A673 (cell line): ENCODE data around the gene ZBTB44.

Source experiments
- CTCF ChIP-seq: fragments of 300-800, 200-600 bp; sonication (generic); conservative IDR thresholded peaks from 2 replicates; pipeline ENCODE4 v1.5.1; 2017; ENCODE audit warnings: low read depth, mild to moderate bottlenecking, antibody characterized with exemption, low read length, moderate library complexity, mixed read lengths
- EZH2 ChIP-seq: fragments of 200-600 bp; sonication (generic); IDR thresholded peaks from 2 replicates; pipeline ENCODE4 v1.6.1; 2017; ENCODE audit warnings: borderline replicate concordance, low read depth, mild to moderate bottlenecking, mixed read lengths, antibody characterized with exemption, low read length; ENCODE audit not compliant: poor library complexity, severe bottlenecking

GRCh38 chr11:130347261-130347660 is 32.5 kb upstream of the ZBTB44 start:
- TF ChIP-seq CTCF (no peak), EZH2 (no peak)
